ENCODE results near the gene PPP2R1A. TPM values are rescaled to one million over a fixed set of nuclear protein-coding genes. Genes with fewer than 3 reads are reported as not detected.

Gene PPP2R1A
- total and polyA plus RNA-seq, 2 donors from 2014 or later, result 314 to 346 TPM

DNA sequence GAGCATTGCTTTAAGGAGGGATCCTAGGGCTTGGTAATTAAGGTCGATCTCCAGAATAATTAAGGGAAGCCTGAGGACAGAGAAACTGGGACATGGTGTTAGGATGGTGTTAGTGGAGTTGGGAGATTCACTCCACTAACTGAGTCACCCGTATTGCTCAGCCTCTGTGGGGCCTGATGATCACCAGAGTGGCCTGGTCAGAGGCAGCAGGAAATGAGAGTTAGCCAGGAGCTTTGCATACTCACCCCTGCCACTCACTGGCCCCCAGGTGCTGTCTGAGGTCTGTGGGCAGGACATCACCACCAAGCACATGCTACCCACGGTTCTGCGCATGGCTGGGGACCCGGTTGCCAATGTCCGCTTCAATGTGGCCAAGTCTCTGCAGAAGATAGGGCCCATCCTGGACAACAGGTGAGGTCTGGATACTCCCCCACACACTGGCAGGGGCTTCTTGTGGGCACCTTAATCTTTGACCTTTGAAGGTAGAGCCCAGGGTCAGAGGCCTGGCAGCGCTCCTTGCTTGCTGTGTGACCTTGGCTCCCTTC is 32.1 kb downstream of the PPP2R1A start:
- H3K4me3 ChIP-seq (ENCODE audit: low read length in 3 of 3), result no peak overlapping the region
- H3K9me3 ChIP-seq (ENCODE audit: control insufficient read depth in 2 of 3, insufficient read depth in 1 of 3, low read length in 3 of 3), result no peaks in the 10 kb centered on the region
- no peak for FAIRE-seq
- no peaks in the 10 kb centered on the region for H3K4me1 ChIP-seq (ENCODE audit: control insufficient read depth in 2 of 3, insufficient read depth in 2 of 3, low read depth in 1 of 3, low read length in 3 of 3)
- peaks cover 29 to 88% (median 66%) of the 10 kb centered on the region in 3 donors for H3K36me3 ChIP-seq (ENCODE audit: control insufficient read depth in 2 of 3, insufficient read depth in 3 of 3, low read length in 3 of 3)
- intact Hi-C loops (cut with DNase I), result no loop called here
- H3K27me3 ChIP-seq (ENCODE audit: control insufficient read depth, insufficient read depth, low read length), result no peaks in the 10 kb centered on the region
- DNase-seq, result no peak
- TF ChIP-seq, protein P1, sequence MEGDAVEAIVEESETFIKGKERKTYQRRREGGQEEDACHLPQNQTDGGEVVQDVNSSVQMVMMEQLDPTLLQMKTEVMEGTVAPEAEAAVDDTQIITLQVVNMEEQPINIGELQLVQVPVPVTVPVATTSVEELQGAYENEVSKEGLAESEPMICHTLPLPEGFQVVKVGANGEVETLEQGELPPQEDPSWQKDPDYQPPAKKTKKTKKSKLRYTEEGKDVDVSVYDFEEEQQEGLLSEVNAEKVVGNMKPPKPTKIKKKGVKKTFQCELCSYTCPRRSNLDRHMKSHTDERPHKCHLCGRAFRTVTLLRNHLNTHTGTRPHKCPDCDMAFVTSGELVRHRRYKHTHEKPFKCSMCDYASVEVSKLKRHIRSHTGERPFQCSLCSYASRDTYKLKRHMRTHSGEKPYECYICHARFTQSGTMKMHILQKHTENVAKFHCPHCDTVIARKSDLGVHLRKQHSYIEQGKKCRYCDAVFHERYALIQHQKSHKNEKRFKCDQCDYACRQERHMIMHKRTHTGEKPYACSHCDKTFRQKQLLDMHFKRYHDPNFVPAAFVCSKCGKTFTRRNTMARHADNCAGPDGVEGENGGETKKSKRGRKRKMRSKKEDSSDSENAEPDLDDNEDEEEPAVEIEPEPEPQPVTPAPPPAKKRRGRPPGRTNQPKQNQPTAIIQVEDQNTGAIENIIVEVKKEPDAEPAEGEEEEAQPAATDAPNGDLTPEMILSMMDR (IDR thresholded peaks at IDR 0.05; ENCODE audit: borderline replicate concordance, extremely low read depth, insufficient read depth), result no peak
- no peak overlapping the region for H3K27ac ChIP-seq (ENCODE audit: low read depth in 2 of 2, low read length in 2 of 2)
- no peak overlapping the region for H3K9ac ChIP-seq (ENCODE audit: low read length in 3 of 3)

DNA sequence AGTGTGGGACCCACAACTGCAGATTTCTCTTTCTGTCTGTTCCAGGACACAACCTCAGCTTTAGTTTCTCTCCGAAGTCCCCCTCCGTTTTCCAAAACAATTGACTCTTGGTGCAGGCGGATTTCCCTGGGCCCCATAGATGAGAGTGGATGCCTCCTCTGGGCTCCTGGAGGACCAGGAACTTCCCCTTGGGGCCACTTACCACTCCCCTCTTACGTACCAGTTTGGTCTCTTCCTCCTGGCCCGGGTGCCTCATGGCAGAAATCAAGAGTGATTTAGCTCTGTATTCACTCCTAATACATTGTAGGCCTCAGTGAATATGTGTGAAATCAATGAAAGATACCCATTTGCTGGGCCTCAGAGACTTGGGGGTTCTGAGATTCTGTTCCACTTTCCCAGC is 34.4 kb downstream of the PPP2R1A start:
- Histone ChIP-seq H3K9ac (ENCODE audit: low read length in 3 of 3) (no peak overlapping the region), H3K27ac (ENCODE audit: low read depth in 2 of 2, low read length in 2 of 2) (no peak overlapping the region), H3K9me3 (ENCODE audit: control insufficient read depth in 2 of 3, insufficient read depth in 1 of 3, low read length in 3 of 3) (no peaks in the 10 kb centered on the region), H3K36me3 (ENCODE audit: control insufficient read depth in 2 of 3, insufficient read depth in 3 of 3, low read length in 3 of 3) (peaks cover 25 to 70% (median 59%) of the 10 kb centered on the region in 3 donors), H3K4me1 (ENCODE audit: control insufficient read depth in 2 of 3, insufficient read depth in 2 of 3, low read depth in 1 of 3, low read length in 3 of 3) (no peaks in the 10 kb centered on the region), H3K27me3 (ENCODE audit: control insufficient read depth, insufficient read depth, low read length) (no peaks in the 10 kb centered on the region), H3K4me3 (ENCODE audit: low read length in 3 of 3) (no peak overlapping the region)
- TF ChIP-seq, protein P1 (IDR thresholded peaks at IDR 0.05; ENCODE audit: borderline replicate concordance, extremely low read depth, insufficient read depth), result no peak
- FAIRE-seq, result no peak
- DNase-seq, result no peak
- intact Hi-C loops (cut with DNase I), result no loop called here

GRCh38 chr19:52226652-52227051 is 36.8 kb downstream of the PPP2R1A start:
- no peak for DNase-seq
- H3K9ac ChIP-seq (ENCODE audit: low read length in 3 of 3), result no peak overlapping the region
- H3K9me3 ChIP-seq (ENCODE audit: control insufficient read depth in 2 of 3, insufficient read depth in 1 of 3, low read length in 3 of 3), result no peaks in the 10 kb centered on the region
- no peak for FAIRE-seq
- no peaks in the 10 kb centered on the region for H3K27me3 ChIP-seq (ENCODE audit: control insufficient read depth, insufficient read depth, low read length)
- H3K36me3 ChIP-seq (ENCODE audit: control insufficient read depth in 2 of 3, insufficient read depth in 3 of 3, low read length in 3 of 3), result peaks cover 11 to 46% (median 39%) of the 10 kb centered on the region in 3 donors
- intact Hi-C loops (cut with DNase I), result no loop called here
- no peak overlapping the region for H3K4me3 ChIP-seq (ENCODE audit: low read length in 3 of 3)
- TF ChIP-seq, protein P1 (IDR thresholded peaks at IDR 0.05; ENCODE audit: borderline replicate concordance, extremely low read depth, insufficient read depth), result no peak
- H3K27ac ChIP-seq (ENCODE audit: low read depth in 2 of 2, low read length in 2 of 2), result no peak overlapping the region
- H3K4me1 ChIP-seq (ENCODE audit: control insufficient read depth in 2 of 3, insufficient read depth in 2 of 3, low read depth in 1 of 3, low read length in 3 of 3), result no peaks in the 10 kb centered on the region

All from kidney (tissue), 14 donors.